Osteocyte (in vitro differentiated cells): ENCODE data around the gene E2F1. TPM values are rescaled to one million over a fixed set of nuclear protein-coding genes. Genes with fewer than 3 reads are reported as not detected.
A peak's percentile ranks its signal among the peaks of the same experiment; 100 is the strongest.

Source experiments
- DNase-seq: peaks from one replicate; pipeline ENCODE4 v3.0.0; 2021; ENCODE audit warnings: mixed read lengths; ENCODE audit not compliant: unreplicated experiment; ENCODE audit errors: extremely low spot score
- H3K27ac Mint-ChIP-seq: one replicate; pipeline ENCODE4 v1.8.0; 2021; ENCODE audit warnings: mild to moderate bottlenecking, mixed read lengths; ENCODE audit not compliant: unreplicated experiment
- H3K27me3 Mint-ChIP-seq: one replicate; pipeline ENCODE4 v1.8.0; 2021; ENCODE audit warnings: mixed read lengths; ENCODE audit not compliant: unreplicated experiment
- H3K36me3 Mint-ChIP-seq: one replicate; pipeline ENCODE4 v1.8.0; 2021; ENCODE audit warnings: mixed read lengths; ENCODE audit not compliant: unreplicated experiment
- H3K4me1 Mint-ChIP-seq: one replicate; pipeline ENCODE4 v1.8.0; 2021; ENCODE audit warnings: mixed read lengths; ENCODE audit not compliant: unreplicated experiment
- H3K4me3 Mint-ChIP-seq: one replicate; pipeline ENCODE4 v1.8.0; 2021; ENCODE audit warnings: mild to moderate bottlenecking, moderate library complexity, mixed read lengths; ENCODE audit not compliant: unreplicated experiment
- H3K9me3 Mint-ChIP-seq: one replicate; pipeline ENCODE4 v1.8.0; 2021; ENCODE audit warnings: mixed read lengths; ENCODE audit not compliant: unreplicated experiment
- total RNA-seq: library from RNA; stranded (reverse); gene quantifications from 2 replicates; pipeline ENCODE4 v1.2.1, GENCODE V29; 2021
- TF ChIP-seq, protein P1 (sequence below): fragments of 200-600 bp; sonication (generic); IDR thresholded peaks from 2 replicates; pipeline ENCODE4 v1.5.0; 2021; ENCODE audit warnings: antibody characterized with exemption, mild to moderate bottlenecking, moderate library complexity

The E2F1 gene
- total RNA-seq, 1 donor from 2014 or later = 6.3 TPM

DNA sequence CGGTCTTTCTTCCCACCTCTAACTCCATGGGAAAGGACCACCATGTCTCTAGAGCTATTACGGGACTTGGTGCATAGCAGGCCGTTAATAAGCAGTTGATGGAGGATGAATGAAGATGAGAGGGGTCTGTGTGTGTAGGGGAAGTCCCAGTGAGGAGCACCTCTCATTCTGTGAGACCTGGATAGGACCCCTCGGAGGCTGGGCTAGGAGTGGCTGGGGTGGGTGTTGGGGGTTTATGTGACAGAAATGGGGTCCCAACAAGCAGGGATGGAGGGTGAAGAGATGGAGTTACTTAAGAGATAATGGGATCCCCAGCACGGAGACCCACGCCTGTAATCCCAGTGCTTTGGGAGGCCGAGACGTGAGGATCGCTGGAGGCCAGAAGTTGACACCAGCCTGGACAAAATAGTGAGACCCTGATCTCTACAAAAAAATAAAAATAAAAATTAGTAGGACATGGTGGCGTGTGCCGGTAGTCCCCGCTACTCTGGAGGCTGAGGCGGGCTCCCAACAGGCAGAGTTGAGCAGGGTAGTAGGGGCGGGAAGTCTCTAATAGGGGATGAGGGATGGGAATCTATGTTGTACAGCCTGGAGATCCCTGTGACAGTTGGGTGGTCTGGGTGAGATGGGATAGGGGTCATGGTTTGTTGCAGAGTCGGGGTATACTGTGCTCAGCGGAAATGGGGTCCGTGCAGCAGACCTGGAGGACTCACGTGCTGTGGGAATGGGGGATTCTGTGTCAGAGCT lies 44.9 kb upstream of the E2F1 start:
- Mint-ChIP-seq H3K27me3 (no peaks in the 10 kb centered on the region), H3K27ac (peak overlapping the region; percentile 96)
- DNase-seq = no peak

DNA sequence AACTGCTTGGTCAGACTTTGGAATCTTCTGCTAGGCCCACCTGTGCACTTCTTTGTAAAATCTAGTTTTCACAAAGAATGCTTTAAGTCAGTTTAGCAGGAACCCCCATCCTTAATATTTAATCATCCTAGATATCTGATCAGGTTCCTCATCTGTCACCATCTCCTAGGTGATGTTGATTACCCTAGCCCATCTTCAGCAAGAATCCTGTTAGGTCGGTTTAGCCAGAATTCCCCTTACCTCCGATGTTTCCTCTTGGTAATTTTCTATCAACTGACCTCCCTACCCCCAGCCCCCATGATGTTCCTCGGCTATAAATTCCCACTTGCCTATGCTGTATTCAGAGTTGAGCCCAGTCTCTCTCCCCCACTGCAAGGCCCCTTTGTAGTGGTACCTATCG lies 42.9 kb upstream of the E2F1 start:
- Mint-ChIP-seq H3K4me1 (peaks cover 23% of the 10 kb centered on the region), H3K27ac (no peak overlapping the region), H3K36me3 (no peaks in the 10 kb centered on the region), H3K4me3 (no peak overlapping the region), H3K9me3 (no peaks in the 10 kb centered on the region), H3K27me3 (no peaks in the 10 kb centered on the region)
- TF ChIP-seq, protein P1, sequence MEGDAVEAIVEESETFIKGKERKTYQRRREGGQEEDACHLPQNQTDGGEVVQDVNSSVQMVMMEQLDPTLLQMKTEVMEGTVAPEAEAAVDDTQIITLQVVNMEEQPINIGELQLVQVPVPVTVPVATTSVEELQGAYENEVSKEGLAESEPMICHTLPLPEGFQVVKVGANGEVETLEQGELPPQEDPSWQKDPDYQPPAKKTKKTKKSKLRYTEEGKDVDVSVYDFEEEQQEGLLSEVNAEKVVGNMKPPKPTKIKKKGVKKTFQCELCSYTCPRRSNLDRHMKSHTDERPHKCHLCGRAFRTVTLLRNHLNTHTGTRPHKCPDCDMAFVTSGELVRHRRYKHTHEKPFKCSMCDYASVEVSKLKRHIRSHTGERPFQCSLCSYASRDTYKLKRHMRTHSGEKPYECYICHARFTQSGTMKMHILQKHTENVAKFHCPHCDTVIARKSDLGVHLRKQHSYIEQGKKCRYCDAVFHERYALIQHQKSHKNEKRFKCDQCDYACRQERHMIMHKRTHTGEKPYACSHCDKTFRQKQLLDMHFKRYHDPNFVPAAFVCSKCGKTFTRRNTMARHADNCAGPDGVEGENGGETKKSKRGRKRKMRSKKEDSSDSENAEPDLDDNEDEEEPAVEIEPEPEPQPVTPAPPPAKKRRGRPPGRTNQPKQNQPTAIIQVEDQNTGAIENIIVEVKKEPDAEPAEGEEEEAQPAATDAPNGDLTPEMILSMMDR = no peak
- DNase-seq = no peak

More for the DNA sequence above, 44.9 kb upstream of the E2F1 start:
- H3K9me3 Mint-ChIP-seq = peaks cover 1% of the 10 kb centered on the region
- TF ChIP-seq, protein P1 = no peak
- H3K4me1 Mint-ChIP-seq = peaks cover 27% of the 10 kb centered on the region
- peak overlapping the region; percentile 76 for H3K4me3 Mint-ChIP-seq
- peaks cover 2% of the 10 kb centered on the region for H3K36me3 Mint-ChIP-seq

DNA sequence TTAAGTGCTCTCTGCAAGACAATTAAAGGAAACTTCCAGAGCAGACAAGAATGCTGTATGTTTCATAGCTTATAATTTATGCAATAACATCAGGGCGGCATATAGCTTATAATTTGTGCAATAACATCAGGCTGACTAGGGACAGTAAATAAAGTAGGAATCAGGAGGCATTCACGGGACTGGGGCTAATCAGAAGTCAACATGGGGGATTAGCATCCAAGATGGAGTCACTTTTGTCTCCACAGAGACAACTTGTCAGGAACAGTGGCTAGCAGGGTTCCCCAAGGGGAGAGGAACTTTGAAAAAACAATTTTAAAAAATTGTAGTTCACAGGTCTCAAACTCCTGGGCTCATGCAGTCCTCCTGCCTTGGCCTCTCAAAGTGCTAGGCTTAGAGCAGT lies 42.3 kb upstream of the E2F1 start:
- H3K36me3 Mint-ChIP-seq = no peaks in the 10 kb centered on the region
- no peak for DNase-seq
- H3K4me1 Mint-ChIP-seq = peaks cover 16% of the 10 kb centered on the region
- no peak overlapping the region for H3K27ac Mint-ChIP-seq
- no peaks in the 10 kb centered on the region for H3K9me3 Mint-ChIP-seq
- TF ChIP-seq, protein P1 = no peak
- H3K27me3 Mint-ChIP-seq = no peaks in the 10 kb centered on the region
- no peak overlapping the region for H3K4me3 Mint-ChIP-seq

DNA sequence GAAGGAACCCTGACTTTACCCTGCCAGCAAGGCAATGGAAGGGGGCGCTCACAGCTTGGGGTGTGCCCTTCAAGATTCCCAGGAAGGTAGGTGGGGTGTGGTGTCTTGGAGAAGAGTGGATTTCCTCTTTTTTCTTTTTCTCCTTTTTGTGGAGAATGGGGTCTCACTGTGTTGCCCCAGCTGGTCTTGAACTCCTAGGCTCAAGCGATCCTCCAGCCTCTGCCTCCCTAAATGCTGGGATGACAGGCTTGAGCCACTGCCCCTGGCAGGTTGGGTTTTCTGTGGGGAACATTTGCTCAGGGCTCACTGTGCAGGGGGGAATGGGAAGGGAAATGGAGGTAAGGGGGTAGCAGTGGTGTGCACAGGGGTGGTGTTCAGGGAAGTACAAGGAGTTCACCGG lies 41.6 kb upstream of the E2F1 start:
- no peak for DNase-seq
- H3K27me3 Mint-ChIP-seq = no peaks in the 10 kb centered on the region
- no peak overlapping the region for H3K4me3 Mint-ChIP-seq
- H3K36me3 Mint-ChIP-seq = no peaks in the 10 kb centered on the region
- no peaks in the 10 kb centered on the region for H3K9me3 Mint-ChIP-seq
- no peak overlapping the region for H3K27ac Mint-ChIP-seq
- TF ChIP-seq, protein P1 = no peak
- H3K4me1 Mint-ChIP-seq = peaks cover 10% of the 10 kb centered on the region

DNA sequence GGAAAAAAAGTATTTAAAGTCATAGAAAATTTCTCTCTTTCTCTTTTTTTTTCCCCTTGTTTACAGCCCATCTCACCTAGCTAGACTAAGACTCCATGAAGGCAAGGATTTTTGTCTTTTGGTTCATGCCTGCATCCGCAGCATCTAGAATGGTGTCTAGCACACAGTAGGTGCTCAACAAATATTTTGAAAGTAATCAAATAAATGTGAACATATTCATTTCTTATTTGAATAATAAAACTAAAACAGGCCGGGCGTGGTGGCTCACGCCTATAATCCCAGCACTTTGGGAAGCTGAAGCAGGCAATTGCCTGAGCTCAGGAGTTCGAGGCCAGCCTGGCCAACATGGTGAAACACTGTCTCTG lies 40.9 kb upstream of the E2F1 start:
- Mint-ChIP-seq H3K36me3 (no peaks in the 10 kb centered on the region), H3K27ac (no peak overlapping the region), H3K4me1 (peaks cover 5% of the 10 kb centered on the region), H3K27me3 (no peaks in the 10 kb centered on the region), H3K9me3 (no peaks in the 10 kb centered on the region), H3K4me3 (no peak overlapping the region)
- TF ChIP-seq, protein P1 = no peak
- no peak for DNase-seq
